CD1c-positive myeloid dendritic cell (primary cell): ENCODE measurements around the gene LRMDA.
"Not testable (repeated sequence)": the region's sequence is repeated elsewhere in the genome, so short reads cannot be mapped to it uniquely, and the experiment has no call there.

Experiments used
- DNase-seq: peaks from one replicate; pipeline ENCODE4 v3.0.0-alpha.2; 2016; ENCODE audit errors: extremely low spot score

The LRMDA gene

GRCh38 chr10:75739414-75740143 lies 308.2 kb downstream of the LRMDA start:
- no peak for DNase-seq

DNA sequence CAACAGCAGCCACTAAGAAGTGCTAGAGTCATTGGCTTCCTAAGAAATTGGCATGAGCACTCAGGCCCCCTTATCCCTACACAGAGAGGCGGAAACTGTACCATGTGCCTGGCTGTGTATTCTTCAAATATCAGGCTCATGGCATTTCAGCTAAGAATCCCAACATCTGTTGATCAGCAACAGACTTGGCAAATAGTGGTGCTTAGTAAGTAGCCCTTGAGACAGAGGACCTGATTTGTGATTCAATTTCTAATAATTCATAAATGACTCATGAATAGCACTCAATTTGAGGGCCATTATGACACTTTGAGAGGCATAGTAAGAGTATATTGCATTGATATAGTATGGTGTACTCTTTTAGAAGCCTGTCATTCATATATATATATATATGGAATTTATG lies 309.1 kb downstream of the LRMDA start:
- no peak for DNase-seq

- DNase-seq: no peak
These were observed 310.9 kb downstream of the LRMDA start for GRCh38 chr10:75742355-75742754.

DNA sequence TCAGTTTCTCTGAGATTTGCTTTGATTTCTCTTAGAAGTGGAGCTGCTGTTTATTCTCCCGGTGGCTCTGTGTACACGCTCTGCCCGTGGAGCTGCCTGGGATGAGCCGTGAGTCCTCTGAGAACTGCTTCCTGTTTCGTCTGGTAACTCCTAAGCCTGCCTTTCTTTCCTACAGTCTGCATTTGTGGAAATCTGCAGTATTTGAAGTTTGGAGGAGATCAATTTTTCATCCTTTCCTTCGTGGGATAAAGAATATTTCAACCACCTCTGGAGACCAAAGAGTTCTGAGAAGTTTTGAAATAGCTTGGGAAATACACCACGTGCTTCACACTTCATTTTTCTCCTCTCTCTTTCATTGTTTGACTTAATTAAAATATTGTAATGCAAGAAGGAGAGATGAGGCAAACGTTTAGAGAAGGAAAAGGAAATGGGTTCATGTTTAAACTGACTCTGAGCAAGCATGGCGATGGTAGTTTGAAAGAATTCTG lies 311.9 kb downstream of the LRMDA start:
- no peak for DNase-seq

DNA sequence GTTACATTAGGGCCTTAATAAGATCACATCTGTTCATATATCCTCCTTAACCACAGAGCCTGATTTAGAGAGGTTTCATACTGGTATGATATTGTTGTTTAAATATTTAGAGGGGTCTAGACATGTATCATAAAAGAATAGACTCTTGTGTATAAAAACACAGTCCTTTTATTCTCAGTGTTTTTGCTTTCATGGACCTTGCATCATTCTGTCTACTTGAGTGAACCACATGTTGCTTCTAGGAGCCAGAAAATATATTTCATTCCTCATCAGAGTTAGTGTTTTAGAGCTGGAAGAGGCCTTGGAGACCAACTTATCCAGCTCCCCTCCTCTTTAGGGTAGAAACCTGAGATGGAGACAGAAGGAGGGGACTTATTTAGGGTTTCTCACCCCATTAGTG lies 312.8 kb downstream of the LRMDA start:
- no peak for DNase-seq

- no peak for DNase-seq
These were observed 314.9 kb downstream of the LRMDA start for GRCh38 chr10:75746356-75746755.

- not testable (repeated sequence) for DNase-seq
These were observed 318.9 kb downstream of the LRMDA start for GRCh38 chr10:75750093-75750875.

GRCh38 chr10:75751232-75751631 lies 319.8 kb downstream of the LRMDA start:
- DNase-seq: no peak

DNA sequence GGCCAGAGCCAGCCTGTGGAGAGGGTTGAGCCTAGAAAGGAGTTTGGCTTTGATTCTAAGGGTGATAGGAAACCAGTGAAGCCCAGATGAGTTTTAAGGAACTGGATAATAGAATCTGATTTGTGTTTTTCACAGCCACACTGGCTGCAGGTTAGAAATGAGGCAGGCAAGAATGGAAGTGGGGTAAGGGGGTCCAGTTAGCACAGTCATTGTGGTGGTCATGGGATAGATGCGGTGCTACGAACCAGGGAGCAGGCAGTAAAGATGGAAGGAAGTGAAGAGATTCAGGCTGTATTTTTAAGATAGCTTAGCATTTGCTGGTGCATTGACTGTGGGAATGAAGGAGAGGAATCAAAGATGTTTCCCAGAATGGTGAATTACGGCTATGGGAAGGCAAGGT lies 322.2 kb downstream of the LRMDA start:
- DNase-seq: no peak

GRCh38 chr10:75754096-75754831 lies 322.8 kb downstream of the LRMDA start:
- no peak for DNase-seq

GRCh38 chr10:75755528-75755927 lies 324.1 kb downstream of the LRMDA start:
- no peak for DNase-seq

- DNase-seq: no peak
These were observed 329.9 kb downstream of the LRMDA start for GRCh38 chr10:75761289-75761688.

DNA sequence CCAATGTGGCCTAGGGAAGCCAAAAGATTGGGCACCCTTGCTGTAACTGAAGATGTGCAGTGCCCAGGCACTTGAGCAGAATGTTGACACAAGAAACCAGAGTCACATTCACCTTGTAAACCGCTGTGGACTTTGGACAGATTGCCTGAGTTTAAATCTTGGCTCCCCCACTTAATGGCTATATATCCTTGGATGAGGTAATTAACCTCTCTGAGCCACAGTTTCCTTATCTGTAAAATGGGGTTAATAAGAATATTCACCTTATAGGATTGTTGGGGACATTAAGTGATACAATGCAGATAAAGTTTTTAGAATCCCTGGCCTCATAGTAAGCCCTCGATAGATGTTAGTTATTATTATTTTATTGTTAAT lies 331.0 kb downstream of the LRMDA start:
- DNase-seq: no peak

DNA sequence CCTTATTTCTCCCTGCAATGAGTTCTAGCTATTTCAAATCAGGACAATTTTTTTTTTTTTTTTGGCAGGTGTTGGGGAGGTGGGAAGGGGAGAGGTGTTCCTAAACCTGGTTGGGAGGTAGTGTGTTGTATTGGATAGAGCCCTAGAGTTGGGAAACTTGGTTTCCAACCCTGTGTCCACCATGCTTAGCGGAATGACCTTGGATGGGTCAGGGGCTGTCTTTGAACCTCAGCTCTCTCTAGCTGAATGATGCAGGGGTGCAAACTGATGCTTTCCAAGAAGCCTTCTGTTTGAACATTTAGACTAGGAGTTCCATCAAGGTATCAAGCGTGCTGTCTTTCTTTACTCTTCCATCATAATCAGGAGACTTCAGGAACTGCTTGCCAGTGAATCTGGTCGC lies 332.2 kb downstream of the LRMDA start:
- no peak for DNase-seq

- DNase-seq: no peak
These were observed 333.8 kb downstream of the LRMDA start for GRCh38 chr10:75764974-75765788.

DNA sequence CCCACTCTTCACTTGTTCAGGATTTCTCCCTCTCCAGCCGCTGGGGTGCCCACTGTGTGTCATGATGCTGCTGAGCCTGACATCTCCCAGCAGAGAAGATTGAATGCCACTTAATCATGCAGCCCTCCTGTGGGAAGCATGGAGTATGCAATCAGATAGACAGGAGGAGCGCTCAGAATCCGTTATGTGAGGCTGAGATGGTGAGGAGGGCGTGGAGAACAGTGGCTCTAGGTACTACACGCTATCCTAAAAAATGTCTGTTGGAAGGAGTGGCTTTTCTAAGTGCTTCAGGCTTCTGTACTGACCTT lies 334.3 kb downstream of the LRMDA start:
- no peak for DNase-seq

GRCh38 chr10:75766106-75766505 lies 334.7 kb downstream of the LRMDA start:
- DNase-seq: no peak

- DNase-seq: not testable (repeated sequence)
These were observed 335.3 kb downstream of the LRMDA start for GRCh38 chr10:75766752-75767151.

- DNase-seq: no peak
These were observed 339.2 kb downstream of the LRMDA start for GRCh38 chr10:75770626-75771081.

GRCh38 chr10:75771606-75772005 lies 340.2 kb downstream of the LRMDA start:
- DNase-seq: no peak

- peak; percentile 45 for DNase-seq
These were observed 340.9 kb downstream of the LRMDA start for GRCh38 chr10:75772153-75772887.
